ENCODE measurements around the gene ADGRL2. TPM values are rescaled to one million over a fixed set of nuclear protein-coding genes. Genes with fewer than 3 reads are reported as not detected.

ADGRL2 gene
- total and polyA plus RNA-seq, 8 donors: 5.6 to 21.6 (median 12.4) TPM

- ATAC-seq (no peak), DNase-seq (no peak), FAIRE-seq (no peak)
- TF ChIP-seq CTCF (IDR thresholded peaks at IDR 0.05): no peak
- intact Hi-C loops (cut with DNase I): no loop called here
- H3K27me3 ChIP-seq: no peaks in the 10 kb centered on the region
- no peaks in the 10 kb centered on the region for H3K4me1 ChIP-seq
- no peak overlapping the region for H3K4me3 ChIP-seq
- H3K27ac ChIP-seq: no peak overlapping the region
- WGBS, 2 donors: 75 to 80% methylated on average over 4 of the region's 4 CpGs
- H3K9me3 ChIP-seq: no peaks in the 10 kb centered on the region
- no peaks in the 10 kb centered on the region for H3K36me3 ChIP-seq
Measured at GRCh38 chr1:81819613-81820012, 18.9 kb downstream of the ADGRL2 start.

GRCh38 chr1:81820765-81821164 is 20.0 kb downstream of the ADGRL2 start:
- no peak for ATAC-seq
- WGBS, 2 donors: 85 to 93% methylated on average over 2 of the region's 2 CpGs
- H3K36me3 ChIP-seq: no peaks in the 10 kb centered on the region
- DNase-seq: no peak
- intact Hi-C loops (cut with DNase I): no loop called here
- H3K27ac ChIP-seq: no peak overlapping the region
- no peaks in the 10 kb centered on the region for H3K9me3 ChIP-seq
- no peak for FAIRE-seq
- no peaks in the 10 kb centered on the region for H3K27me3 ChIP-seq
- no peak for TF ChIP-seq CTCF (IDR thresholded peaks at IDR 0.05)
- no peaks in the 10 kb centered on the region for H3K4me1 ChIP-seq
- no peak overlapping the region for H3K4me3 ChIP-seq

- H3K4me1 ChIP-seq: no peaks in the 10 kb centered on the region
- H3K27me3 ChIP-seq: no peaks in the 10 kb centered on the region
- 78 to 91% methylated on average over 4 of the region's 4 CpGs for WGBS, 2 donors
- H3K27ac ChIP-seq: no peak overlapping the region
- TF ChIP-seq CTCF (IDR thresholded peaks at IDR 0.05): no peak
- ATAC-seq: no peak
- H3K9me3 ChIP-seq: no peaks in the 10 kb centered on the region
- DNase-seq: no peak
- H3K36me3 ChIP-seq: no peaks in the 10 kb centered on the region
- intact Hi-C loops (cut with DNase I): no loop called here
- FAIRE-seq: no peak
- no peak overlapping the region for H3K4me3 ChIP-seq
Measured at GRCh38 chr1:81823082-81823481, 22.3 kb downstream of the ADGRL2 start.

- no peaks in the 10 kb centered on the region for H3K36me3 ChIP-seq
- H3K9me3 ChIP-seq: no peaks in the 10 kb centered on the region
- intact Hi-C loops (cut with DNase I): no loop called here
- 65 to 74% methylated on average over 4 of the region's 4 CpGs for WGBS, 2 donors
- DNase-seq (no peak), ATAC-seq (no peak), FAIRE-seq (no peak)
- H3K27me3 ChIP-seq: no peaks in the 10 kb centered on the region
- H3K4me3 ChIP-seq: no peak overlapping the region
- TF ChIP-seq CTCF (IDR thresholded peaks at IDR 0.05): no peak
- no peak overlapping the region for H3K27ac ChIP-seq
- H3K4me1 ChIP-seq: no peaks in the 10 kb centered on the region
Measured at GRCh38 chr1:81824759-81825158, 24.0 kb downstream of the ADGRL2 start.

- H3K9me3 ChIP-seq: no peaks in the 10 kb centered on the region
- WGBS, 2 donors: 43 to 48% methylated on average over 1 of the region's 1 CpG
- no peaks in the 10 kb centered on the region for H3K4me1 ChIP-seq
- ATAC-seq (no peak), FAIRE-seq (no peak), DNase-seq (no peak)
- no peak overlapping the region for H3K4me3 ChIP-seq
- H3K27me3 ChIP-seq: no peaks in the 10 kb centered on the region
- no peak for TF ChIP-seq CTCF (IDR thresholded peaks at IDR 0.05)
- no peaks in the 10 kb centered on the region for H3K36me3 ChIP-seq
- no peak overlapping the region for H3K27ac ChIP-seq
- intact Hi-C loops (cut with DNase I): no loop called here
Measured at GRCh38 chr1:81827942-81828341, 27.2 kb downstream of the ADGRL2 start.

All from pancreas (tissue), 10 donors.